HEK293 (cell line): ENCODE results near the gene CCDC69.

Experiments used
- CTCF ChIA-PET: fragments of 350-600 bp; formaldehyde crosslinking; extraction: SDS; loops from one replicate; lab custom pipeline; 2021; ENCODE audit warnings: antibody characterized with exemption; lab: Yijun Ruan, JAX
- POLR2A ChIA-PET: fragments of 300-600 bp; formaldehyde crosslinking; extraction: SDS; loops from one replicate; lab custom pipeline; 2020; ENCODE audit warnings: antibody characterized with exemption, inconsistent platforms; lab: Yijun Ruan, JAX
- H3K27ac ChIP-seq: fragments of 200-500 bp; sonication (Bioruptor generic); 2 replicates; pipeline ENCODE4 v1.5.1; 2014; ENCODE audit warnings: low read depth, low read length, control low read depth, inconsistent platforms; ENCODE audit errors: extremely low read depth
- H3K36me3 ChIP-seq, 2 experiments: fragments of 200-500 bp in 1 of 2; sonication (Bioruptor generic) in 1 of 2; 1 replicate in 1 of 2; 2 replicates in 1 of 2; pipeline ENCODE4 v1.5.1; 2014 to 2017; ENCODE audit warnings: inconsistent platforms in 2 of 2, low read length in 2 of 2; ENCODE audit not compliant: control insufficient read depth in 2 of 2, insufficient read depth in 1 of 2
- H3K4me1 ChIP-seq: fragments of 200-500 bp; sonication (Bioruptor generic); 2 replicates; pipeline ENCODE4 v1.5.1; 2014; ENCODE audit warnings: mild to moderate bottlenecking, low read length, inconsistent platforms; ENCODE audit not compliant: control insufficient read depth, insufficient read depth
- H3K4me3 ChIP-seq: 2 replicates; pipeline ENCODE4 v1.5.1; 2011; ENCODE audit warnings: low read depth, mild to moderate bottlenecking, control low read depth, low read length, moderate library complexity
- H3K9me3 ChIP-seq: fragments of 200-500 bp; sonication (Bioruptor generic); 2 replicates; pipeline ENCODE4 v1.5.1; 2014; ENCODE audit warnings: low read depth, low read length, inconsistent platforms; ENCODE audit not compliant: control insufficient read depth, insufficient read depth
- GLIS2 ChIP-seq: fragments of 450-650 bp; formaldehyde crosslinking; IDR thresholded peaks from 2 replicates; pipeline ENCODE4 v1.5.1; 2016; ENCODE audit warnings: missing biosample characterization, missing genetic modification characterization
- KLF10 ChIP-seq: fragments of 450-650 bp; IDR thresholded peaks from 2 replicates; pipeline ENCODE4 v1.5.1; 2018; ENCODE audit warnings: missing biosample characterization, mild to moderate bottlenecking, missing genetic modification characterization
- KLF7 ChIP-seq: fragments of 450-650 bp; formaldehyde crosslinking; IDR thresholded peaks from 2 replicates; pipeline ENCODE4 v1.5.1; 2016; ENCODE audit warnings: missing biosample characterization, missing genetic modification characterization, borderline replicate concordance
- KLF8 ChIP-seq: fragments of 450-650 bp; formaldehyde crosslinking; IDR thresholded peaks from 2 replicates; pipeline ENCODE4 v1.5.1; 2016; ENCODE audit warnings: missing biosample characterization, missing genetic modification characterization
- KLF9 ChIP-seq: fragments of 450-650 bp; formaldehyde crosslinking; IDR thresholded peaks from 2 replicates; pipeline ENCODE4 v1.5.1; 2016; ENCODE audit warnings: missing biosample characterization, missing genetic modification characterization, low read depth
- SP2 ChIP-seq: fragments of 450-650 bp; formaldehyde crosslinking; IDR thresholded peaks from 2 replicates; pipeline ENCODE4 v1.5.1; 2016; ENCODE audit warnings: missing biosample characterization, missing genetic modification characterization
- ZEB2 ChIP-seq: fragments of 450-650 bp; formaldehyde crosslinking; IDR thresholded peaks from 2 replicates; pipeline ENCODE4 v1.5.1; 2016; ENCODE audit warnings: missing biosample characterization, missing genetic modification characterization
- ZNF155 ChIP-seq: fragments of 450-650 bp; formaldehyde crosslinking; IDR thresholded peaks from 2 replicates; pipeline ENCODE4 v1.5.1; 2016; ENCODE audit warnings: missing biosample characterization, missing genetic modification characterization
- ZNF404 ChIP-seq: fragments of 450-650 bp; formaldehyde crosslinking; IDR thresholded peaks from 2 replicates; pipeline ENCODE4 v1.5.1; 2017; ENCODE audit warnings: missing biosample characterization, missing genetic modification characterization
- ZNF660 ChIP-seq: fragments of 450-650 bp; IDR thresholded peaks from 2 replicates; pipeline ENCODE4 v1.5.1; 2018; ENCODE audit warnings: missing biosample characterization, mild to moderate bottlenecking, missing genetic modification characterization
- ZNF670 ChIP-seq: fragments of 450-650 bp; formaldehyde crosslinking; IDR thresholded peaks from 2 replicates; pipeline ENCODE4 v1.5.1; 2016; ENCODE audit warnings: missing biosample characterization, missing genetic modification characterization, low read depth
- ZNF777 ChIP-seq: fragments of 450-650 bp; formaldehyde crosslinking; IDR thresholded peaks from 2 replicates; pipeline ENCODE4 v1.5.1; 2017; ENCODE audit warnings: missing biosample characterization, missing genetic modification characterization, borderline replicate concordance
- ZNF843 ChIP-seq: fragments of 450-650 bp; formaldehyde crosslinking; IDR thresholded peaks from 2 replicates; pipeline ENCODE4 v1.5.1; 2016; ENCODE audit warnings: missing biosample characterization, missing genetic modification characterization
- ZSCAN30 ChIP-seq: fragments of 450-650 bp; IDR thresholded peaks from 2 replicates; pipeline ENCODE4 v1.5.1; 2018; ENCODE audit warnings: missing biosample characterization, mild to moderate bottlenecking, missing genetic modification characterization, moderate library complexity
- TF ChIP-seq, protein P1 (sequence below): fragments of 450-650 bp; formaldehyde crosslinking; IDR thresholded peaks from 2 replicates; pipeline ENCODE4 v1.5.1; 2016; ENCODE audit warnings: missing biosample characterization, missing genetic modification characterization, borderline replicate concordance
- TF ChIP-seq, protein P2 (sequence below): fragments of 450-650 bp; formaldehyde crosslinking; IDR thresholded peaks from 2 replicates; pipeline ENCODE4 v1.5.1; 2017; ENCODE audit warnings: missing biosample characterization, missing genetic modification characterization
- TF ChIP-seq, protein P3 (sequence below): fragments of 450-650 bp; formaldehyde crosslinking; IDR thresholded peaks from 2 replicates; pipeline ENCODE4 v1.5.1; 2016; ENCODE audit warnings: missing biosample characterization, missing genetic modification characterization
- TF ChIP-seq, protein P4 (sequence below): fragments of 450-650 bp; formaldehyde crosslinking; IDR thresholded peaks from 2 replicates; pipeline ENCODE4 v1.5.1; 2016; ENCODE audit warnings: missing biosample characterization, missing genetic modification characterization
- TF ChIP-seq, protein P5 (sequence below): fragments of 450-650 bp; formaldehyde crosslinking; IDR thresholded peaks from 2 replicates; pipeline ENCODE4 v1.5.1; 2016; ENCODE audit warnings: missing biosample characterization, missing genetic modification characterization
- TF ChIP-seq, protein P6 (sequence below): fragments of 450-650 bp; formaldehyde crosslinking; IDR thresholded peaks from 2 replicates; pipeline ENCODE4 v1.5.1; 2016; ENCODE audit warnings: missing biosample characterization, missing genetic modification characterization

The CCDC69 gene

DNA sequence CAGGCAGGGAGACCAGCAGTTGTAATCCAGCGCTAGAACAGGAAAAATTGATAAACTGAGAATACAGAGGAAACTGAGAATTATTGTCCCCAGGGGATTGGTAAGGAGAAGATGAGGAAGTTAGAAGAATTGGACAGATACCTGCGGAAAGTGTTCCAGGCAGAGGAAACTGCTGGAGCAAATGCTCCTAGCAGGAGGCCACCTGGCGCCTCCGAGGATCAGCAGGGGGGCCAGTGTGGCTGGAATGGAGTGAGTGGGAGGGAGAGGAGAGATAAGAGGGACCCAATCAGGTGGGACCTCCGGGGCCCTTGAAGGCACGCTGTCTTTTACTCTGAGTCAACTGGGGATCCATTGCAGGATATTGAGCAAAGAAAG lies 65.6 kb downstream of the CCDC69 start (continued):
- TF ChIP-seq ZNF670 (tag by site-specific recombination) = no peak

DNA sequence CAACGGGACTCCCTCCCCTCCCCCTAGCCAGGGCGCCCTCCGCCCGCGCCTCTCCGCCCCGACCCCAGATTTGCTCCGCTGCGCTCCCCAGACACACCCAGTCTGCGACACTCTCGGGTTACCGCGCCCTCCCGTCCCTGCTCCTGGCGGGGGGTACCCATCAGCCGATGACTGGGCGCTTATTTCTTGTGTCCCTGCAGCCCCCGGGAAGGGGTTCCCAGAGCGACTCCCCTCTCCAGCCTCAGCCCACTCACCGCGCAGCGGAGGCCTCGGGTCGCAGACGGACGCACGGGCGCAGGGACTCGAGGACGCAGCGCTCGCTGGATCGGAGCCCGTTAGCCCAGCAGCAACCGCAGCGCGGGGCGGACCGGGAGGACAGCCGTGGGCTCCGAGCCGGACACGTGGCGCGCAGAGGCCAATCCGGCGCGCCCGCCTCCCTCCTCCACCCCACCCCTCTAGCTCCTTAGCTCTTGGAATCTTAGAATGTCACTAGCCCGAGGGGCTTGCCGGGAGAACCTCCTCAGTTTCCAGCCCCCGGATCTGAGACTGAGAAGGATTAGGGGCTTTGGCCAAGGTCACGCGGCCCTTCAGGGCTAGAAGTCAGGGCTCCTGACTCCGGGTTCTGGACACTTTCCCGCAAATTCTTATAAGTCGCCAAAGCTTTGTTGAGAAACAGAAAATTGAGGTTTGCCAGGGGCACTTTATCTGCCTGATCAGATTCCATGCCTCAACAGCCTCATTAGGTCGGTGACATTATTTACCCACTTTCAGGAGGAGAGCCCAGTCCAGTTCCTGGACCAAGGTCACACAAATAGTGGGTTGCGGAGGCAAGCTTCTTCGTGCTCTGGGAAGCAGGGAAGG lies 66.2 kb downstream of the CCDC69 start, which contains the start of gene ANXA6:
Gene ANXA6 (minus strand): TSS at position 354 of the 861 bp plus-strand sequence. CDS start 9,878 bp downstream, outside the sequence.
- H3K36me3 ChIP-seq = peaks cover 0 to 3% of the 10 kb centered on the region in 2 experiments; a peak in 1 of 3 replicates
- CTCF ChIA-PET = interaction anchor here (0.6 to 1.2 kb wide), 6 partner anchors 28 to 374 kb away, joined by 3 to 6 read pairs (median 4); no protein-coding TSS in a partner anchor
- peak within 1 kb of the TSS; percentile 48 for H3K27ac ChIP-seq
- peaks cover 22% of the 10 kb centered on the region for H3K4me1 ChIP-seq
- POLR2A ChIA-PET = interaction anchor here (0.6 to 0.7 kb wide), 5 partner anchors 35 to 291 kb away, joined by 3 read pairs; partner anchors contain the start of gene GM2A
- H3K4me3 ChIP-seq = peak within 1 kb of the TSS; percentile 67
- H3K9me3 ChIP-seq = no peaks in the 10 kb centered on the region
- TF ChIP-seq ZNF660 (no peak), KLF8 (tag by site-specific recombination) (peak; percentile 69; the same call in 1 of the 2 replicates), ZNF777 (tag by site-specific recombination) (peak; percentile 63; the same call in 1 of the 2 replicates), ZNF155 (tag by site-specific recombination) (no peak), ZEB2 (peak; percentile 78), KLF9 (tag by site-specific recombination) (peak; percentile 80), KLF10 (tag by site-specific recombination) (peak; percentile 69; the same call in 1 of the 2 replicates), ZNF404 (no peak), GLIS2 (tag by site-specific recombination) (peak; percentile 74; the same call in 1 of the 2 replicates), ZSCAN30 (tag by site-specific recombination) (peak; percentile 37; the same call in 1 of the 2 replicates), SP2 (peak; percentile 73), ZNF843 (tag by site-specific recombination) (peak; percentile 27; the same call in 1 of the 2 replicates), KLF7 (peak; percentile 63; the same call in 1 of the 2 replicates)
- TF ChIP-seq, protein P1, sequence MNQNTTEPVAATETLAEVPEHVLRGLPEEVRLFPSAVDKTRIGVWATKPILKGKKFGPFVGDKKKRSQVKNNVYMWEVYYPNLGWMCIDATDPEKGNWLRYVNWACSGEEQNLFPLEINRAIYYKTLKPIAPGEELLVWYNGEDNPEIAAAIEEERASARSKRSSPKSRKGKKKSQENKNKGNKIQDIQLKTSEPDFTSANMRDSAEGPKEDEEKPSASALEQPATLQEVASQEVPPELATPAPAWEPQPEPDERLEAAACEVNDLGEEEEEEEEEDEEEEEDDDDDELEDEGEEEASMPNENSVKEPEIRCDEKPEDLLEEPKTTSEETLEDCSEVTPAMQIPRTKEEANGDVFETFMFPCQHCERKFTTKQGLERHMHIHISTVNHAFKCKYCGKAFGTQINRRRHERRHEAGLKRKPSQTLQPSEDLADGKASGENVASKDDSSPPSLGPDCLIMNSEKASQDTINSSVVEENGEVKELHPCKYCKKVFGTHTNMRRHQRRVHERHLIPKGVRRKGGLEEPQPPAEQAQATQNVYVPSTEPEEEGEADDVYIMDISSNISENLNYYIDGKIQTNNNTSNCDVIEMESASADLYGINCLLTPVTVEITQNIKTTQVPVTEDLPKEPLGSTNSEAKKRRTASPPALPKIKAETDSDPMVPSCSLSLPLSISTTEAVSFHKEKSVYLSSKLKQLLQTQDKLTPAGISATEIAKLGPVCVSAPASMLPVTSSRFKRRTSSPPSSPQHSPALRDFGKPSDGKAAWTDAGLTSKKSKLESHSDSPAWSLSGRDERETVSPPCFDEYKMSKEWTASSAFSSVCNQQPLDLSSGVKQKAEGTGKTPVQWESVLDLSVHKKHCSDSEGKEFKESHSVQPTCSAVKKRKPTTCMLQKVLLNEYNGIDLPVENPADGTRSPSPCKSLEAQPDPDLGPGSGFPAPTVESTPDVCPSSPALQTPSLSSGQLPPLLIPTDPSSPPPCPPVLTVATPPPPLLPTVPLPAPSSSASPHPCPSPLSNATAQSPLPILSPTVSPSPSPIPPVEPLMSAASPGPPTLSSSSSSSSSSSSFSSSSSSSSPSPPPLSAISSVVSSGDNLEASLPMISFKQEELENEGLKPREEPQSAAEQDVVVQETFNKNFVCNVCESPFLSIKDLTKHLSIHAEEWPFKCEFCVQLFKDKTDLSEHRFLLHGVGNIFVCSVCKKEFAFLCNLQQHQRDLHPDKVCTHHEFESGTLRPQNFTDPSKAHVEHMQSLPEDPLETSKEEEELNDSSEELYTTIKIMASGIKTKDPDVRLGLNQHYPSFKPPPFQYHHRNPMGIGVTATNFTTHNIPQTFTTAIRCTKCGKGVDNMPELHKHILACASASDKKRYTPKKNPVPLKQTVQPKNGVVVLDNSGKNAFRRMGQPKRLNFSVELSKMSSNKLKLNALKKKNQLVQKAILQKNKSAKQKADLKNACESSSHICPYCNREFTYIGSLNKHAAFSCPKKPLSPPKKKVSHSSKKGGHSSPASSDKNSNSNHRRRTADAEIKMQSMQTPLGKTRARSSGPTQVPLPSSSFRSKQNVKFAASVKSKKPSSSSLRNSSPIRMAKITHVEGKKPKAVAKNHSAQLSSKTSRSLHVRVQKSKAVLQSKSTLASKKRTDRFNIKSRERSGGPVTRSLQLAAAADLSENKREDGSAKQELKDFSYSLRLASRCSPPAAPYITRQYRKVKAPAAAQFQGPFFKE (tag by site-specific recombination) = no peak
- TF ChIP-seq, protein P2, sequence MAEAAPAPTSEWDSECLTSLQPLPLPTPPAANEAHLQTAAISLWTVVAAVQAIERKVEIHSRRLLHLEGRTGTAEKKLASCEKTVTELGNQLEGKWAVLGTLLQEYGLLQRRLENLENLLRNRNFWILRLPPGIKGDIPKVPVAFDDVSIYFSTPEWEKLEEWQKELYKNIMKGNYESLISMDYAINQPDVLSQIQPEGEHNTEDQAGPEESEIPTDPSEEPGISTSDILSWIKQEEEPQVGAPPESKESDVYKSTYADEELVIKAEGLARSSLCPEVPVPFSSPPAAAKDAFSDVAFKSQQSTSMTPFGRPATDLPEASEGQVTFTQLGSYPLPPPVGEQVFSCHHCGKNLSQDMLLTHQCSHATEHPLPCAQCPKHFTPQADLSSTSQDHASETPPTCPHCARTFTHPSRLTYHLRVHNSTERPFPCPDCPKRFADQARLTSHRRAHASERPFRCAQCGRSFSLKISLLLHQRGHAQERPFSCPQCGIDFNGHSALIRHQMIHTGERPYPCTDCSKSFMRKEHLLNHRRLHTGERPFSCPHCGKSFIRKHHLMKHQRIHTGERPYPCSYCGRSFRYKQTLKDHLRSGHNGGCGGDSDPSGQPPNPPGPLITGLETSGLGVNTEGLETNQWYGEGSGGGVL = peak; percentile 39; the same call in 1 of the 2 replicates
- TF ChIP-seq, protein P3, sequence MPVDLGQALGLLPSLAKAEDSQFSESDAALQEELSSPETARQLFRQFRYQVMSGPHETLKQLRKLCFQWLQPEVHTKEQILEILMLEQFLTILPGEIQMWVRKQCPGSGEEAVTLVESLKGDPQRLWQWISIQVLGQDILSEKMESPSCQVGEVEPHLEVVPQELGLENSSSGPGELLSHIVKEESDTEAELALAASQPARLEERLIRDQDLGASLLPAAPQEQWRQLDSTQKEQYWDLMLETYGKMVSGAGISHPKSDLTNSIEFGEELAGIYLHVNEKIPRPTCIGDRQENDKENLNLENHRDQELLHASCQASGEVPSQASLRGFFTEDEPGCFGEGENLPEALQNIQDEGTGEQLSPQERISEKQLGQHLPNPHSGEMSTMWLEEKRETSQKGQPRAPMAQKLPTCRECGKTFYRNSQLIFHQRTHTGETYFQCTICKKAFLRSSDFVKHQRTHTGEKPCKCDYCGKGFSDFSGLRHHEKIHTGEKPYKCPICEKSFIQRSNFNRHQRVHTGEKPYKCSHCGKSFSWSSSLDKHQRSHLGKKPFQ = no peak
- TF ChIP-seq, protein P4, sequence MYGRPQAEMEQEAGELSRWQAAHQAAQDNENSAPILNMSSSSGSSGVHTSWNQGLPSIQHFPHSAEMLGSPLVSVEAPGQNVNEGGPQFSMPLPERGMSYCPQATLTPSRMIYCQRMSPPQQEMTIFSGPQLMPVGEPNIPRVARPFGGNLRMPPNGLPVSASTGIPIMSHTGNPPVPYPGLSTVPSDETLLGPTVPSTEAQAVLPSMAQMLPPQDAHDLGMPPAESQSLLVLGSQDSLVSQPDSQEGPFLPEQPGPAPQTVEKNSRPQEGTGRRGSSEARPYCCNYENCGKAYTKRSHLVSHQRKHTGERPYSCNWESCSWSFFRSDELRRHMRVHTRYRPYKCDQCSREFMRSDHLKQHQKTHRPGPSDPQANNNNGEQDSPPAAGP = peak; percentile 91
- TF ChIP-seq, protein P5, sequence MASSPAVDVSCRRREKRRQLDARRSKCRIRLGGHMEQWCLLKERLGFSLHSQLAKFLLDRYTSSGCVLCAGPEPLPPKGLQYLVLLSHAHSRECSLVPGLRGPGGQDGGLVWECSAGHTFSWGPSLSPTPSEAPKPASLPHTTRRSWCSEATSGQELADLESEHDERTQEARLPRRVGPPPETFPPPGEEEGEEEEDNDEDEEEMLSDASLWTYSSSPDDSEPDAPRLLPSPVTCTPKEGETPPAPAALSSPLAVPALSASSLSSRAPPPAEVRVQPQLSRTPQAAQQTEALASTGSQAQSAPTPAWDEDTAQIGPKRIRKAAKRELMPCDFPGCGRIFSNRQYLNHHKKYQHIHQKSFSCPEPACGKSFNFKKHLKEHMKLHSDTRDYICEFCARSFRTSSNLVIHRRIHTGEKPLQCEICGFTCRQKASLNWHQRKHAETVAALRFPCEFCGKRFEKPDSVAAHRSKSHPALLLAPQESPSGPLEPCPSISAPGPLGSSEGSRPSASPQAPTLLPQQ (tag by site-specific recombination) = peak; percentile 69
- TF ChIP-seq, protein P6, sequence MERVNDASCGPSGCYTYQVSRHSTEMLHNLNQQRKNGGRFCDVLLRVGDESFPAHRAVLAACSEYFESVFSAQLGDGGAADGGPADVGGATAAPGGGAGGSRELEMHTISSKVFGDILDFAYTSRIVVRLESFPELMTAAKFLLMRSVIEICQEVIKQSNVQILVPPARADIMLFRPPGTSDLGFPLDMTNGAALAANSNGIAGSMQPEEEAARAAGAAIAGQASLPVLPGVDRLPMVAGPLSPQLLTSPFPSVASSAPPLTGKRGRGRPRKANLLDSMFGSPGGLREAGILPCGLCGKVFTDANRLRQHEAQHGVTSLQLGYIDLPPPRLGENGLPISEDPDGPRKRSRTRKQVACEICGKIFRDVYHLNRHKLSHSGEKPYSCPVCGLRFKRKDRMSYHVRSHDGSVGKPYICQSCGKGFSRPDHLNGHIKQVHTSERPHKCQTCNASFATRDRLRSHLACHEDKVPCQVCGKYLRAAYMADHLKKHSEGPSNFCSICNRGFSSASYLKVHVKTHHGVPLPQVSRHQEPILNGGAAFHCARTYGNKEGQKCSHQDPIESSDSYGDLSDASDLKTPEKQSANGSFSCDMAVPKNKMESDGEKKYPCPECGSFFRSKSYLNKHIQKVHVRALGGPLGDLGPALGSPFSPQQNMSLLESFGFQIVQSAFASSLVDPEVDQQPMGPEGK (tag by site-specific recombination) = peak; percentile 82; the same call in 1 of the 2 replicates
